HepG2 (cell line): ENCODE data around the gene IFIT1B.

ENCODE experiments used
- BCLAF1 ChIP-seq: fragments of 450-650 bp; IDR thresholded peaks from 2 replicates; pipeline ENCODE4 v1.6.1; 2017; ENCODE audit warnings: mild to moderate bottlenecking
- CHD2 ChIP-seq: IDR thresholded peaks from 2 replicates; pipeline ENCODE4 v1.6.1; 2011; ENCODE audit warnings: low read depth, low read length, improper control_type of control experiment
- FOXK1 ChIP-seq: sonication (generic); formaldehyde crosslinking; IDR thresholded peaks from 2 replicates; pipeline ENCODE4 v1.4.0; 2020; ENCODE audit warnings: low read depth, missing genetic modification reagents, borderline replicate concordance
- GATAD2A ChIP-seq: IDR thresholded peaks from 2 replicates; pipeline ENCODE4 v1.6.1; 2016
- NCOA1 ChIP-seq: sonication (generic); formaldehyde crosslinking; IDR thresholded peaks from 2 replicates; pipeline ENCODE4 v1.9.0; 2021; ENCODE audit warnings: missing genetic modification reagents
- POLR2A ChIP-seq, 2 experiments: IDR thresholded peaks; 2 replicates each; pipeline ENCODE4 v1.6.1; 2011; ENCODE audit warnings: low read depth in 2 of 2, low read length in 2 of 2, mild to moderate bottlenecking in 1 of 2, moderate library complexity in 1 of 2; ENCODE audit not compliant: insufficient read depth in 1 of 2
- POLR2AphosphoS5 ChIP-seq: IDR thresholded peaks from 2 replicates; pipeline ENCODE4 v1.6.1; 2012; ENCODE audit warnings: low read depth, low read length
- ZBTB1 ChIP-seq: sonication (generic); formaldehyde crosslinking; IDR thresholded peaks from 2 replicates; pipeline ENCODE4 v1.4.0; 2020; ENCODE audit warnings: missing genetic modification reagents, borderline replicate concordance
- ZKSCAN8 ChIP-seq: IDR thresholded peaks from 2 replicates; pipeline ENCODE4 v1.6.1; 2016; ENCODE audit warnings: borderline replicate concordance, missing genetic modification reagents, missing compliant biosample characterization
- TF ChIP-seq, protein P1 (sequence below): sonication (generic); formaldehyde crosslinking; IDR thresholded peaks from 2 replicates; pipeline ENCODE4 v1.5.0; 2020; ENCODE audit warnings: mild to moderate bottlenecking, missing genetic modification reagents, moderate library complexity
- TF ChIP-seq, protein P2 (sequence below): sonication (generic); IDR thresholded peaks from 2 replicates; pipeline ENCODE4 v1.6.1; 2016; ENCODE audit warnings: low read depth, borderline replicate concordance
- TF ChIP-seq, protein P3 (sequence below): sonication (generic); formaldehyde crosslinking; IDR thresholded peaks from 2 replicates; pipeline ENCODE4 v1.4.0; 2020; ENCODE audit warnings: missing genetic modification reagents

DNA sequence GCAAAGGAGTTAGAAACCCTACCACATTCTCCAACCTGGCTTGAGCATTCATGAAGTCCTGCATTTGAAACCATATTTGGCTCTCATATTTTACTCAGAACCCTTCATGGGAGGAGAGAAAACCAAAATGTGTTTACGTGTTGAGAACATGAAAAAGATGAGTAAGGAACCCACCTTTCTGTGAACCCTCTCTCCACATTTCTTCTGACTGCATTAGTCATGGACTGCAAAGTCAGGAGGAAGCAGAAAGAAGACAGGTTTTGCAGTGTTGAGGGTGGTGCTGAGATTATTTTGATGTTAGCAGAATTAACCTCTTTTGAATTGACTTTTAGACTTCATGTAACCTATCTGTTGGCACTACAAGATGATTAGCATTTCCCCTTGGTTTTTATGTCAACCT is 4.9 kb downstream of the IFIT1B start:
- TF ChIP-seq POLR2AphosphoS5 (no peak), CHD2 (no peak), ZBTB1 (CRISPR knock-in tag) (no peak), POLR2A (IDR thresholded peaks at IDR 0.05; ENCODE audit: insufficient read depth in 1 of 2, low read depth in 2 of 2, low read length in 2 of 2) (no peak), ZKSCAN8 (CRISPR knock-in tag) (no peak), BCLAF1 (no peak), NCOA1 (CRISPR knock-in tag) (no peak), GATAD2A (CRISPR knock-in tag) (no peak), FOXK1 (CRISPR knock-in tag) (no peak)
- TF ChIP-seq, protein P1, sequence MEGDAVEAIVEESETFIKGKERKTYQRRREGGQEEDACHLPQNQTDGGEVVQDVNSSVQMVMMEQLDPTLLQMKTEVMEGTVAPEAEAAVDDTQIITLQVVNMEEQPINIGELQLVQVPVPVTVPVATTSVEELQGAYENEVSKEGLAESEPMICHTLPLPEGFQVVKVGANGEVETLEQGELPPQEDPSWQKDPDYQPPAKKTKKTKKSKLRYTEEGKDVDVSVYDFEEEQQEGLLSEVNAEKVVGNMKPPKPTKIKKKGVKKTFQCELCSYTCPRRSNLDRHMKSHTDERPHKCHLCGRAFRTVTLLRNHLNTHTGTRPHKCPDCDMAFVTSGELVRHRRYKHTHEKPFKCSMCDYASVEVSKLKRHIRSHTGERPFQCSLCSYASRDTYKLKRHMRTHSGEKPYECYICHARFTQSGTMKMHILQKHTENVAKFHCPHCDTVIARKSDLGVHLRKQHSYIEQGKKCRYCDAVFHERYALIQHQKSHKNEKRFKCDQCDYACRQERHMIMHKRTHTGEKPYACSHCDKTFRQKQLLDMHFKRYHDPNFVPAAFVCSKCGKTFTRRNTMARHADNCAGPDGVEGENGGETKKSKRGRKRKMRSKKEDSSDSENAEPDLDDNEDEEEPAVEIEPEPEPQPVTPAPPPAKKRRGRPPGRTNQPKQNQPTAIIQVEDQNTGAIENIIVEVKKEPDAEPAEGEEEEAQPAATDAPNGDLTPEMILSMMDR (CRISPR knock-in tag), result no peak
- TF ChIP-seq, protein P2, sequence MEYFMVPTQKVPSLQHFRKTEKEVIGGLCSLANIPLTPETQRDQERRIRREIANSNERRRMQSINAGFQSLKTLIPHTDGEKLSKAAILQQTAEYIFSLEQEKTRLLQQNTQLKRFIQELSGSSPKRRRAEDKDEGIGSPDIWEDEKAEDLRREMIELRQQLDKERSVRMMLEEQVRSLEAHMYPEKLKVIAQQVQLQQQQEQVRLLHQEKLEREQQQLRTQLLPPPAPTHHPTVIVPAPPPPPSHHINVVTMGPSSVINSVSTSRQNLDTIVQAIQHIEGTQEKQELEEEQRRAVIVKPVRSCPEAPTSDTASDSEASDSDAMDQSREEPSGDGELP, result no peak
- TF ChIP-seq, protein P3, sequence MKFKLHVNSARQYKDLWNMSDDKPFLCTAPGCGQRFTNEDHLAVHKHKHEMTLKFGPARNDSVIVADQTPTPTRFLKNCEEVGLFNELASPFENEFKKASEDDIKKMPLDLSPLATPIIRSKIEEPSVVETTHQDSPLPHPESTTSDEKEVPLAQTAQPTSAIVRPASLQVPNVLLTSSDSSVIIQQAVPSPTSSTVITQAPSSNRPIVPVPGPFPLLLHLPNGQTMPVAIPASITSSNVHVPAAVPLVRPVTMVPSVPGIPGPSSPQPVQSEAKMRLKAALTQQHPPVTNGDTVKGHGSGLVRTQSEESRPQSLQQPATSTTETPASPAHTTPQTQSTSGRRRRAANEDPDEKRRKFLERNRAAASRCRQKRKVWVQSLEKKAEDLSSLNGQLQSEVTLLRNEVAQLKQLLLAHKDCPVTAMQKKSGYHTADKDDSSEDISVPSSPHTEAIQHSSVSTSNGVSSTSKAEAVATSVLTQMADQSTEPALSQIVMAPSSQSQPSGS (CRISPR knock-in tag), result no peak
